CD4-positive, alpha-beta T cell (primary cell): Measurements from ENCODE around the gene MAP3K9. TPM values are rescaled to one million over a fixed set of nuclear protein-coding genes. Genes with fewer than 3 reads are reported as not detected.

ENCODE experiments used
- ATAC-seq: fragments of 200-7000 bp; cut with Tn5 transposase; one replicate; pipeline ENCODE4 v1.10.0; 2022; ENCODE audit warnings: mild to moderate bottlenecking; ENCODE audit not compliant: poor library complexity
- CTCF ChIA-PET: fragments of 350-600 bp; sonication (Branson Sonifier 250); formaldehyde crosslinking; loops from one replicate; lab custom pipeline; 2021; ENCODE audit warnings: antibody characterized with exemption, inconsistent platforms; lab: Charles Lee
- POLR2A ChIA-PET: fragments of 350-600 bp; sonication (Branson Sonifier 250); formaldehyde crosslinking; loops from one replicate; lab custom pipeline; 2021; ENCODE audit warnings: antibody characterized with exemption, inconsistent platforms; lab: Charles Lee
- DNase-seq, 14 experiments: peaks; one replicate each; pipeline ENCODE4 v3.0.0-alpha.2; 2013 to 2020; ENCODE audit warnings: mixed read lengths in 2 of 14
- H3K27ac ChIP-seq, 2 donors: one replicate each; pipeline versions ENCODE4 v1.5.1 to v1.7.0; 2013; ENCODE audit warnings: low read length in 2 of 2, low read depth in 1 of 2, mild to moderate bottlenecking in 1 of 2
- H3K27me3 ChIP-seq, 2 experiments: 1 replicate in 1 of 2; 2 replicates in 1 of 2; pipeline versions ENCODE4 v1.6.1 to v1.7.0; 2013; ENCODE audit warnings: low read length in 2 of 2, control low read depth in 1 of 2, mild to moderate bottlenecking in 1 of 2, moderate library complexity in 1 of 2; ENCODE audit not compliant: insufficient read depth in 2 of 2, control insufficient read depth in 1 of 2
- H3K36me3 ChIP-seq: one replicate; pipeline ENCODE4 v1.6.1; 2013; ENCODE audit warnings: low read length, control low read depth; ENCODE audit not compliant: insufficient read depth
- H3K4me1 ChIP-seq: one replicate; pipeline ENCODE4 v1.6.1; 2013; ENCODE audit warnings: low read length, control low read depth; ENCODE audit not compliant: insufficient read depth
- H3K4me3 ChIP-seq: one replicate; pipeline ENCODE4 v1.5.1; 2013; ENCODE audit warnings: mild to moderate bottlenecking, low read length, moderate library complexity
- H3K9me3 ChIP-seq, 2 experiments: 1 replicate in 1 of 2; 2 replicates in 1 of 2; pipeline versions ENCODE4 v1.6.1 to v1.7.0; 2013; ENCODE audit warnings: low read length in 2 of 2, mild to moderate bottlenecking in 2 of 2, control low read depth in 1 of 2, moderate library complexity in 1 of 2; ENCODE audit not compliant: control insufficient read depth in 1 of 2, insufficient read depth in 1 of 2
- H3K27ac Mint-ChIP-seq: one replicate; pipeline ENCODE4 v1.8.0; 2020; ENCODE audit warnings: mixed read lengths
- H3K27me3 Mint-ChIP-seq: one replicate; pipeline ENCODE4 v1.8.0; 2021; ENCODE audit warnings: mixed read lengths
- H3K36me3 Mint-ChIP-seq: one replicate; pipeline ENCODE4 v1.8.0; 2021; ENCODE audit warnings: low read depth, mixed read lengths
- H3K4me1 Mint-ChIP-seq: one replicate; pipeline ENCODE4 v1.8.0; 2021; ENCODE audit warnings: low read depth, mixed read lengths
- H3K4me3 Mint-ChIP-seq: one replicate; pipeline ENCODE4 v1.8.0; 2020; ENCODE audit warnings: mild to moderate bottlenecking, mixed read lengths
- H3K9me3 Mint-ChIP-seq: one replicate; pipeline ENCODE4 v1.8.0; 2020; ENCODE audit warnings: mixed read lengths
- CTCF ChIP-seq: fragments of 200-600 bp; IDR thresholded peaks from one replicate; pipeline ENCODE4 v1.8.0; 2022; ENCODE audit warnings: antibody characterized with exemption, mild to moderate bottlenecking
- intact Hi-C, 2 experiments: fragments of 100-400 bp; cut with DNase I in 1 of 2; cut with micrococcal nuclease in 1 of 2; formaldehyde crosslinking; loops; one replicate each; pipeline versions ENCODE4 v1.15.1 to v1.9.0; 2023 to 2025; cut with DNase I, micrococcal nuclease
- total RNA-seq, 174 experiments: library from RNA in 2 of 174; stranded (reverse) in 2 of 174; gene quantifications; one replicate each; pipeline ENCODE4 v1.2.3 and lab custom pipeline; 2021 to 2026

Gene MAP3K9
- total RNA-seq, 2 experiments from 2014 or later = 5.9 to 6.3 TPM

GRCh38 chr14:70811050-70811449 lies 1.7 kb upstream of the MAP3K9 start:
- Mint-ChIP-seq H3K4me1 (peaks cover 10% of the 10 kb centered on the region), H3K27me3 (no peaks in the 10 kb centered on the region), H3K36me3 (peaks cover 7% of the 10 kb centered on the region), H3K27ac (no peak overlapping the region), H3K9me3 (no peaks in the 10 kb centered on the region), H3K4me3 (no peak overlapping the region)
- TF ChIP-seq CTCF = no peak
- CTCF ChIA-PET = no interaction called here
- H3K4me1 ChIP-seq = peaks cover 15% of the 10 kb centered on the region
- H3K9me3 ChIP-seq = no peaks in the 10 kb centered on the region
- intact Hi-C loops = loop anchor here in 1 of 2 experiments (5.0 kb wide), 2 partner anchors 209 to 454 kb away; partner anchors contain the start of genes COX16 and MED6
- POLR2A ChIA-PET = no interaction called here
- ATAC-seq = no peak
- DNase-seq = no peak
- no peaks in the 10 kb centered on the region for H3K36me3 ChIP-seq
- no peaks in the 10 kb centered on the region for H3K27me3 ChIP-seq
- H3K4me3 ChIP-seq = no peak overlapping the region
- H3K27ac ChIP-seq = no peak overlapping the region

GRCh38 chr14:70810621-70811020 lies 1.3 kb upstream of the MAP3K9 start:
- DNase-seq (no peak), ATAC-seq (no peak)
- H3K4me3 Mint-ChIP-seq = no peak overlapping the region
- ChIA-PET CTCF (interaction anchor here (1.7 to 3.1 kb wide), 3 partner anchors 96 to 145 kb away, joined by 4 to 12 read pairs (median 10); partner anchors contain the start of gene PCNX1), POLR2A (interaction anchor here (2.6 kb wide), 1 partner anchor 96 kb away, joined by 17 read pairs; the partner anchor contains the start of gene PCNX1)
- TF ChIP-seq CTCF = no peak
- peaks cover 10% of the 10 kb centered on the region for H3K4me1 Mint-ChIP-seq
- no peaks in the 10 kb centered on the region for H3K27me3 ChIP-seq
- no peak overlapping the region for H3K27ac Mint-ChIP-seq
- H3K4me1 ChIP-seq = peaks cover 15% of the 10 kb centered on the region
- intact Hi-C loops = loop anchor here in 1 of 2 experiments (5.0 kb wide), 2 partner anchors 208 to 453 kb away; partner anchors contain the start of genes COX16 and MED6
- H3K27me3 Mint-ChIP-seq = no peaks in the 10 kb centered on the region
- H3K9me3 ChIP-seq = no peaks in the 10 kb centered on the region
- H3K36me3 ChIP-seq = no peaks in the 10 kb centered on the region
- H3K36me3 Mint-ChIP-seq = peaks cover 7% of the 10 kb centered on the region
- no peak overlapping the region for H3K27ac ChIP-seq
- no peak overlapping the region for H3K4me3 ChIP-seq
- H3K9me3 Mint-ChIP-seq = no peaks in the 10 kb centered on the region

- peaks cover 7% of the 10 kb centered on the region for H3K36me3 Mint-ChIP-seq
- Histone ChIP-seq H3K36me3 (no peaks in the 10 kb centered on the region), H3K4me3 (peak overlapping the region; percentile 64), H3K27me3 (no peaks in the 10 kb centered on the region), H3K27ac (no peak overlapping the region), H3K9me3 (no peaks in the 10 kb centered on the region), H3K4me1 (peaks cover 15% of the 10 kb centered on the region)
- H3K27me3 Mint-ChIP-seq = no peaks in the 10 kb centered on the region
- intact Hi-C loops = loop anchor here (5.0 to 10.0 kb wide), 2 partner anchors 164 to 514 kb away; partner anchors contain the start of genes SIPA1L1 (in 1 of the 2) and TTC9 (in 1 of the 2)
- DNase-seq (peak in 12 of 14 experiments; percentile 6 to 69 (median 34)), ATAC-seq (peak; percentile 6)
- no peak for TF ChIP-seq CTCF
- POLR2A ChIA-PET = interaction anchor here (0.8 to 2.6 kb wide), 20 partner anchors 9 to 1411 kb away, joined by 3 to 17 read pairs (median 4); partner anchors contain the start of genes ERH, PCNX1, SLC39A9 and SRSF5
- peaks cover 10% of the 10 kb centered on the region for H3K4me1 Mint-ChIP-seq
- CTCF ChIA-PET = interaction anchor here (0.8 to 3.2 kb wide), 8 partner anchors 9 to 190 kb away, joined by 3 to 21 read pairs (median 7); partner anchors contain the start of gene PCNX1
- peak overlapping the region; percentile 89 for H3K4me3 Mint-ChIP-seq
- peak overlapping the region; percentile 30 for H3K27ac Mint-ChIP-seq
- no peaks in the 10 kb centered on the region for H3K9me3 Mint-ChIP-seq
Measured at GRCh38 chr14:70808416-70809224, 693 bp downstream of the MAP3K9 start.
